ENCODE data around the gene DGAT2. TPM values are rescaled to one million over a fixed set of nuclear protein-coding genes. Genes with fewer than 3 reads are reported as not detected.

DGAT2 gene
- total RNA-seq, 2 experiments from 2014 or later: 2.5 to 3.1 TPM

DNA sequence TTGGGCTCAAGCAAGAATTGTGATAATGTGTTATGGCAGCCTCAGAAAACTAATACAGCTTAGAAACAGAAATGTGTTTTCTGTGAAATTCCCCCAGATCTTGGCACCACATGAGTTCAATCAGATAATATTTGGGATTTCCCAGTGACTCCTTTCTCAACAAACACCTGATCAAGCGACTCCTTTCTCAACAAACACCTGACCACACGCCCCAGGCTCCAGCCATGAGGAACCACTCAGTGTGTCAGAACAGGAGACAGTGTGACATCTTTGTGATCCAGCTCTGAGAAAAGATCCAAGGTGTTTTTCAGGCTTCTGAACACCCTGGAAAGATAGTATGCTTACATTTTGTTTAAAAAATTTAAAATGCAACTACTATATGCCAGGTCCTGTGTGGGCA, 44.5 kb downstream of the DGAT2 start:
- intact Hi-C loops (cut with micrococcal nuclease): loop anchor here (10.0 kb wide), 1 partner anchor 632 kb away; the partner anchor contains the start of gene EMSY
- ChIA-PET POLR2A (interaction anchor here (0.6 to 1.6 kb wide), 2 partner anchors 11 to 34 kb away, joined by 3 to 5 read pairs; no protein-coding TSS in a partner anchor), CTCF (interaction anchor here (1.4 to 5.0 kb wide), 4 partner anchors 11 to 339 kb away, joined by 5 to 50 read pairs (median 14); no protein-coding TSS in a partner anchor)
- no peak overlapping the region for H3K27ac Mint-ChIP-seq
- no peak for DNase-seq
- peaks cover 11% of the 10 kb centered on the region for H3K4me1 Mint-ChIP-seq (ENCODE audit: low read depth)
- H3K27me3 Mint-ChIP-seq: no peaks in the 10 kb centered on the region
- no peak overlapping the region for H3K4me3 Mint-ChIP-seq
- no peaks in the 10 kb centered on the region for H3K36me3 Mint-ChIP-seq
- no peaks in the 10 kb centered on the region for H3K9me3 Mint-ChIP-seq

DNA sequence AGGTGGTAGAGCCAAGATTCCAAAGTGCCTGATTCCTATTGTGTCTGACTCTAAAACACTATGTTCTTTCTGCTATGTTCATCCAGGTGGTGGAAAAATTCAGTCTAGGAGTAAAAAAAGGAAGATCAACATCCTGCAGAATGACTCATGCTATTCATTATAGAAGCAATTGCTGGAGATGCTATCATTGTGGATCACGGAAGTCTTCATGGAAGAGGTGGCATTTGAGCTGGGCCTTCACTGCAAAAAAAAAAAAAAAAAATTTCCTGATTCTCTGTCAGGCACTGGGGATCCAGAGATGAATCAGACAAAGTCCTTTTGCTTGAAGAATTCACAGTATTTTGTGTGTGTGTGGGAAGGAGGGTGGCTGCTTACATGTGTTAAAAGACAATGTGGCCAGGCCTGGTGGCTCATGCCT, 45.1 kb downstream of the DGAT2 start:
- CTCF ChIA-PET: interaction anchor here (1.3 to 5.0 kb wide), 4 partner anchors 11 to 339 kb away, joined by 3 to 50 read pairs (median 14); no protein-coding TSS in a partner anchor
- H3K27me3 Mint-ChIP-seq: no peaks in the 10 kb centered on the region
- no peaks in the 10 kb centered on the region for H3K9me3 Mint-ChIP-seq
- H3K27ac Mint-ChIP-seq: peak overlapping the region; percentile 2
- no peaks in the 10 kb centered on the region for H3K36me3 Mint-ChIP-seq
- POLR2A ChIA-PET: interaction anchor here (1.6 kb wide), 1 partner anchor 11 kb away, joined by 3 read pairs; no protein-coding TSS in a partner anchor
- H3K4me3 Mint-ChIP-seq: peak overlapping the region; percentile 88
- H3K4me1 Mint-ChIP-seq (ENCODE audit: low read depth): peaks cover 12% of the 10 kb centered on the region
- DNase-seq: no peak
- intact Hi-C loops (cut with micrococcal nuclease): loop anchor here (10.0 kb wide), 1 partner anchor 631 kb away; the partner anchor contains the start of gene EMSY

DNA sequence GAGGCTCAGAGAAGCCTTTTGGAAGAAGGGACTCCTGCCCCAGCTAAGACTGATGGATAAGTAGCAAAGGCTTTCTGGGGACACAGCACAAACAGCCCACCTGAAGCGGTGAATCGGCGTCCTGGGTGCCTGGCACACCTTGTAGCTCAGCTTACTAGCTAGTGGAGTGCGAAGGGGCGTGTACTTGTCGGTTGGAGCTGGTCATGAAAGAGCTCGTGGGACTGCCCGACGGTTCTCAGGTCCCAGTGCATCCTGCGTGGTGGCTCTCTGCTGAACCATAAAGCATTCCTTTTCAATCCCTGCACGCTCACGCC, 45.7 kb downstream of the DGAT2 start:
- no peak for DNase-seq
- Mint-ChIP-seq H3K27ac (peak overlapping the region; percentile 86), H3K9me3 (no peaks in the 10 kb centered on the region), H3K27me3 (no peaks in the 10 kb centered on the region), H3K4me1 (ENCODE audit: low read depth) (peaks cover 16% of the 10 kb centered on the region), H3K4me3 (peak overlapping the region; percentile 88), H3K36me3 (no peaks in the 10 kb centered on the region)
- POLR2A ChIA-PET: interaction anchor here (1.6 kb wide), 1 partner anchor 12 kb away, joined by 3 read pairs; no protein-coding TSS in a partner anchor
- CTCF ChIA-PET: interaction anchor here (0.7 to 5.0 kb wide), 5 partner anchors 12 to 338 kb away, joined by 3 to 50 read pairs (median 13); no protein-coding TSS in a partner anchor
- intact Hi-C loops (cut with micrococcal nuclease): loop anchor here (10.0 kb wide), 1 partner anchor 630 kb away; the partner anchor contains the start of gene EMSY

DNA sequence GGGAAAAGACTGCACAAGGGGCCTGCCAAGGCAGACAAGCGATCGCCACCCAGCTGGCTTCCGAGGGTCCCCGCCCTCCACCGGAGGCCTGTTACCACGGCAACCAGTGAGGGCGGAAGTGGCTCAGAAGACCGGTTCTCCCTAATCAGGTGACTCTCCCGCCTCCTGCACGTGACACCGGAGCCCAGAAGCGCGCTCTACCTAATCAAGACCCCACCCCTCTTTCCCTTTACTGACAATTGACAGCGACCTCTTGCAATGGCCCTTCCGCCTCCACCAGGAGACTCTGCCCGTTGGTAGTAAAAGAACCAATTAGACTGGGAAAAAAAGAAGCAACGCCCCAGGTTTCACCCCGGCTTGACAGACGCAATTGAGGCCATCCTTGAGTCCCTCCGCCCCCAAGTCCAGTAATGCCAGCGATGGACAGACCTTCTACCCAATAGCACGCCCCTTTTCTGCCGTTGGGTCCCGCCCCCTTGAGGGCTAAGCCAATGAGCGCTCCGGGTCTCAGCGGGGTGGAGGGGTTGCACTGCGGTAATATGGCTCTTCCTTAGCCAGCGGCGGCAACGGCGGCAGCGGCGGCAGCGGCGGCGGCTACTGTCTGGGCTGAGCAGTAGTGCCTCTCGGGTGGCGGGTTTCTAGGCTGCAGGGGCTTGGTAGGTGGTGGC, 46.2 kb downstream of the DGAT2 start, which contains the start of gene UVRAG:
UVRAG (plus strand) TSS at position 534 of the 668 bp plus-strand sequence. CDS start 198 bp downstream, outside the sequence.
- H3K36me3 Mint-ChIP-seq: no peaks in the 10 kb centered on the region
- H3K9me3 Mint-ChIP-seq: no peaks in the 10 kb centered on the region
- peak within 1 kb of the TSS; percentile 86 for H3K27ac Mint-ChIP-seq
- DNase-seq: peak; percentile 98
- peaks cover 16% of the 10 kb centered on the region for H3K4me1 Mint-ChIP-seq (ENCODE audit: low read depth)
- no peaks in the 10 kb centered on the region for H3K27me3 Mint-ChIP-seq
- intact Hi-C loops (cut with micrococcal nuclease): loop anchor here (1.0 to 10.0 kb wide), 5 partner anchors 48 to 630 kb away; partner anchors contain the start of genes DGAT2, EMSY, GVQW3 and THAP12
- POLR2A ChIA-PET: interaction anchor here (1.6 kb wide), 1 partner anchor 12 kb away, joined by 3 read pairs; no protein-coding TSS in a partner anchor
- CTCF ChIA-PET: interaction anchor here (0.7 to 5.0 kb wide), 6 partner anchors 12 to 337 kb away, joined by 3 to 50 read pairs (median 8); no protein-coding TSS in a partner anchor
- peak within 1 kb of the TSS; percentile 88 for H3K4me3 Mint-ChIP-seq

DNA sequence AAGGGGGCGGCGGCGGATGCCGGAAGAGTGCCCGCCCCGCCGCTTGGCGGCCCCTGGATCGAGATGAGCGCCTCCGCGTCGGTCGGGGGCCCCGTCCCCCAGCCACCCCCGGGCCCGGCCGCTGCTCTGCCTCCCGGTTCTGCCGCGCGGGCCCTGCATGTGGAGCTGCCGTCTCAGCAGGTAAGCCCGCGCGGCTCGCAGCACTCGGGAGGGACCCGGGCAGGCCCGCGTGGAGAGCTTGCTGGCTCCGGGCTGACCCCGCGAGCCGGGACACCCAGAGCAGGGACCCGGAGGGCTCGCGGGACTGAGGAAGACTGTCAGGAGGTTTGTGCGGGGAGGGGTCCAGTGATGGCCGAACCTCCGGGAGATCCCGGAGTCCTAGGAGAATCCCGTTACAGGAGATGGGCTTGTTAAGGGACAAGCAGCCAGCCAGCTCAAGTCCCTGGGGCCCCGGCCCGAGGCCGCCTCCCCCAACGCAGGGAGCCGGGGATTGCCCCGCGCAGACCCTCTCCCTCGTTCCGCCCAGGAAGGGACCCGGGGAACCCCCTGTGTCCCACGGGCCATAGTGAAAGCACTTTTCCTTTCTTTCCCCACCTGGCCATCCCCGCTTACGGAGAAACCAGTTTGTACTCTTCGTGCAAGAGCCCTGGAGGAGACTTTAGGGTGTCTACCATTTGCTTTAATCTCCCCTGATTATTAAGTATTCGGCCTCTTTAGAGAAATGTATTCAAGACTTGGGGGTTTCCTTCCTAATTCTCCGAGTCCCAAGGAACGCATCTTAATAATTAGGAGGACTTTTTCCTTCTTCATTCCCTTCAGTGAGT, 47.0 kb downstream of the DGAT2 start:
- ChIA-PET CTCF (interaction anchor here (1.0 to 5.0 kb wide), 5 partner anchors 9 to 337 kb away, joined by 3 to 50 read pairs (median 13); no protein-coding TSS in a partner anchor), POLR2A (interaction anchor here (0.8 kb wide), 1 partner anchor 253 kb away, joined by 3 read pairs; no protein-coding TSS in a partner anchor)
- Mint-ChIP-seq H3K9me3 (no peaks in the 10 kb centered on the region), H3K4me1 (ENCODE audit: low read depth) (peaks cover 16% of the 10 kb centered on the region), H3K27me3 (no peaks in the 10 kb centered on the region), H3K4me3 (peak overlapping the region; percentile 88), H3K27ac (peak overlapping the region; percentile 86), H3K36me3 (no peaks in the 10 kb centered on the region)
- peak; percentile 56 for DNase-seq
- intact Hi-C loops (cut with micrococcal nuclease): loop anchor here (1.0 to 10.0 kb wide), 5 partner anchors 48 to 629 kb away; partner anchors contain the start of genes DGAT2, EMSY, GVQW3 and THAP12

DNA sequence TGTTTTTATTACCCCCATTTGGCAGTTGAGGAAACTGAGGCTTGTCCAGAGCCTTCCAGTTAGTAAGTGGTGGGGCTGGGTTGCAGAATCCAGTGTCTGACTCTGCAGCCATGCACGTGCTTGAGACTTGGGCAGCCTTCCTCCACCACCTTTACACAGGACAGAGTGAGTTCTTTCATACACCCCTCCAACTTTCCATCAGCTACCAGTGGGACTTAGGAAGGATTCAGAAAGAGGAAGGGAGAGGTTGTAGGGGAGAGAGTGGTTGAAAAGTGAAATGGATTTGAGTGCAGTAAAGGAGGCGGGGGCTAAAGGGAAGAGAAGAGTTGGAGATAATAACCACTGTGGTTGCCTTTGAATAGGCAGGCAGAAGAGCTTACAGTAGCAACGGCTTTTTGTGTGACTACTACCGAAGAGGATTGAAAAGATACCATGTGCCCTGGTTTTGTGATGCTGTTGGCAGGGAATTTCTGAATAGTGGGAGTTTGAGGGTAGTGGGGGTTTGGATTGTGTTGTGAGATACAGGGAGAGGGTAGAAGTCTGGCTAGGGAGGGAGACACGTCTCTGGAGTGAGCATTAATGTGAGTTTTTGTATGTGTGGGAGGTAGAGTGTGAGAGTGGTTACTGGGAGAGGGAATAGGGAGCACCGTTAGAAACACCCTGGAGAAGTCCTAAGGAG, 48.1 kb downstream of the DGAT2 start:
- intact Hi-C loops (cut with micrococcal nuclease): loop anchor here (5.0 to 10.0 kb wide), 4 partner anchors 49 to 628 kb away; partner anchors contain the start of genes DGAT2 and EMSY
- peaks cover 19% of the 10 kb centered on the region for H3K4me1 Mint-ChIP-seq (ENCODE audit: low read depth)
- CTCF ChIA-PET: interaction anchor here (1.2 to 1.7 kb wide), 3 partner anchors 8 to 51 kb away, joined by 3 to 7 read pairs (median 4); no protein-coding TSS in a partner anchor
- POLR2A ChIA-PET: no interaction called here
- no peak overlapping the region for H3K4me3 Mint-ChIP-seq
- no peaks in the 10 kb centered on the region for H3K36me3 Mint-ChIP-seq
- H3K9me3 Mint-ChIP-seq: no peaks in the 10 kb centered on the region
- H3K27me3 Mint-ChIP-seq: no peaks in the 10 kb centered on the region
- DNase-seq: no peak
- no peak overlapping the region for H3K27ac Mint-ChIP-seq

DNA sequence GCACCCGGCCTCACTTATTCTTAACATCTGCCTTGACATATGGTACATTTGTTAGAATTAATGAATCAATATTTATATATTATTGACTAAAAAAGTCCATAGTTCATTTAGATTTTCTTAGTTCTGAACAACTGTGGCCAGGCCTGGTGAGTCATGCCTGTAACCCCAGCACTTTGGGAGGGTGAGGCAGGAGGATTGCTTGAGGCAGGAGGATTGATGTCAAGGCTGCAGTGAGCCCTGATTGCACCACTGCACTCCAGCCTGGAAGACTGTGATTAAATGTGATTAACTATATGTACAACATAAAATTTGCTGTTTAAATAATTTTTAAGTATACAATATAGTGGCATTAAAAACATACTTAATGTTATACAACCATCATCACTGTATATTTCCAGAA, 52.1 kb downstream of the DGAT2 start:
- Mint-ChIP-seq H3K27ac (no peak overlapping the region), H3K9me3 (no peaks in the 10 kb centered on the region), H3K27me3 (no peaks in the 10 kb centered on the region)

DNA sequence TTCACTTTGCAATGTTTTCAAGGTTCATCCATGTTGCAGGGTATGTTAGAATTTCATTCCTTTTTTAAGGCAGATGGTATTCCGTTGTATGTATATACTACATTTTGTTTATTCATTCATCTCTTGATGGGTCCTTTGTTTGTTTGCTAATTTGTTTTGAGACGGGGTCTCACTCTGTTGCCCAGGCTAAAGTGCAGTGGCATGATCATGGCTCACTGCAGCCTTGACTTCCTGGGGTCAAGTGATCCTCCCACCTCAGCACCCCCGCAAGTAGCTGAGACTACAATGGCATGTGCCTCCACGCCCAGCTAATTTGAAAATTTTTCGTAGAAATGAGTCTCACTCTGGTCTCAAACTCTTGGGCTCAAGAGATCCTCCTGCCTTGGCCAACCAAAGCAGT, 52.6 kb downstream of the DGAT2 start:
- Mint-ChIP-seq H3K4me3 (no peak overlapping the region), H3K27ac (no peak overlapping the region), H3K4me1 (ENCODE audit: low read depth) (peaks cover 23% of the 10 kb centered on the region), H3K27me3 (no peaks in the 10 kb centered on the region), H3K36me3 (peaks cover 7% of the 10 kb centered on the region), H3K9me3 (no peaks in the 10 kb centered on the region)
- intact Hi-C loops (cut with micrococcal nuclease): no loop called here
- POLR2A ChIA-PET: no interaction called here
- DNase-seq: no peak
- CTCF ChIA-PET: interaction anchor here (0.7 kb wide), 1 partner anchor 50 kb away, joined by 3 read pairs; no protein-coding TSS in a partner anchor

More for the DNA sequence above, 52.1 kb downstream of the DGAT2 start:
- CTCF ChIA-PET: no interaction called here
- DNase-seq: no peak
- intact Hi-C loops (cut with micrococcal nuclease): no loop called here
- POLR2A ChIA-PET: no interaction called here
- Mint-ChIP-seq H3K36me3 (peaks cover 7% of the 10 kb centered on the region), H3K4me3 (no peak overlapping the region), H3K4me1 (ENCODE audit: low read depth) (peaks cover 23% of the 10 kb centered on the region)

DNA sequence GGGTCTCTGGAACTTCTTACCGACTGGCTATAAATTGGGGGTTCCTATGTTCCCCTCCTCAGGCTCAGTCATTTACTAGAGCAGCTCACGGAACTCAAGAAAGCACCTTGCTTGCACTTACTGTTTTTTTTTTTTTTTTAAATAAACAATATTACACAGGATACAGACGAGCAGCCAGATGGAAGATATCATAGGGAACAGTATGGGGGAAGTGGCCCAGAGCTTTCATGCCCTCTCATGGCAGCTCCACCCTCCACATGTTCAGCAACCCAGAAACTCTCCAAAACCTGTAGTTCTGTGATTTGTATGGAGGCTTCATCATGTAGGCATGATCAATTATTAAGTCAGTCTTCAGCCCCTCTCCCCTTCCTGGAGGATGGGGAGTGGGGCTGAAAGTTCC, 54.0 kb downstream of the DGAT2 start:
- Mint-ChIP-seq H3K36me3 (peaks cover 11% of the 10 kb centered on the region), H3K27ac (no peak overlapping the region)

DNA sequence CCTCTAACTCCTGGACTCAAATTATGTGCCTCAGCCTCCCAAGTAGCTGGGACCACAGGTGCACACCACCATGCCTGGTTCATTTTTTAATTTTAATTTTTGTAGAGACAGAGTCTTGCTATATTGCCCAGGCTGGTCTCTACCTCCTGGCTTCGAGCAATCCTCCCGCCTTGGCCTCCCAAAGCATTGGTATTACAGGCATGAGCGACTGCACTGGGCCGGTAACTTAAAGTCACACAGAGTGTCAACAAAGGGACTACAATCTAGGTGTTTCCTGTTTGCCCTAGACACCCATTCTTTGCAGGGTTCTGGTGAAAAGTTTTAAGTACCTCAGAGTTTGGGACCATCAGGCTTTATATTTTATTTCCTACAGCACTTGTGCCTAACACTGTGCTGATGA, 54.8 kb downstream of the DGAT2 start:
- Mint-ChIP-seq H3K36me3 (peaks cover 11% of the 10 kb centered on the region), H3K27ac (no peak overlapping the region), H3K9me3 (no peaks in the 10 kb centered on the region), H3K4me1 (ENCODE audit: low read depth) (peaks cover 29% of the 10 kb centered on the region), H3K27me3 (no peaks in the 10 kb centered on the region), H3K4me3 (no peak overlapping the region)
- CTCF ChIA-PET: interaction anchor here (1.0 to 2.5 kb wide), 2 partner anchors 21 to 45 kb away, joined by 3 to 11 read pairs; no protein-coding TSS in a partner anchor
- POLR2A ChIA-PET: no interaction called here
- intact Hi-C loops (cut with micrococcal nuclease): no loop called here
- no peak for DNase-seq

More for the DNA sequence above, 54.0 kb downstream of the DGAT2 start:
- no peak for DNase-seq
- H3K4me3 Mint-ChIP-seq: no peak overlapping the region
- POLR2A ChIA-PET: no interaction called here
- H3K27me3 Mint-ChIP-seq: no peaks in the 10 kb centered on the region
- intact Hi-C loops (cut with micrococcal nuclease): no loop called here
- H3K9me3 Mint-ChIP-seq: no peaks in the 10 kb centered on the region
- peaks cover 29% of the 10 kb centered on the region for H3K4me1 Mint-ChIP-seq (ENCODE audit: low read depth)
- CTCF ChIA-PET: no interaction called here

DNA sequence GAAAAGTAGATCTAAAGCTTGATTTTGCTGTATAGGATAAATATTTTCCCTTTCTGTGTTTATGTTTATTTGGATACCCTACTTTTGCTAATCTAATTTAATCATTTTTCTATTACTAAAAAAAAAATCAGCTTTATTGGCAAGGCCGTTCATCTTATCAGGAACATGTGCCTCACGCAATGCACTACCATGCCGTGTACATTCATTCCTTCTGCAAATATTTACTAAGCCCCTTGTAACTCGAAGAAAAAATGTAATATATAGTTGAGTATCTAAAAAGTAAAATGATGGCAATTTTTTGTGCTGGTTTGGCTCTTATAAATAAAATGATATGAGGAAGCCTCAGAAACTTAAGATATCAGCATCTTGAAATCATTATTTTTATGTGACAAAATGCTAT, 55.4 kb downstream of the DGAT2 start:
- no peak overlapping the region for H3K4me3 Mint-ChIP-seq
- intact Hi-C loops (cut with micrococcal nuclease): no loop called here
- no peak overlapping the region for H3K27ac Mint-ChIP-seq
- peaks cover 26% of the 10 kb centered on the region for H3K4me1 Mint-ChIP-seq (ENCODE audit: low read depth)
- no peak for DNase-seq
- H3K9me3 Mint-ChIP-seq: no peaks in the 10 kb centered on the region
- POLR2A ChIA-PET: interaction anchor here (0.7 to 1.1 kb wide), 2 partner anchors 411 to 764 kb away, joined by 3 to 4 read pairs; no protein-coding TSS in a partner anchor
- H3K36me3 Mint-ChIP-seq: peaks cover 11% of the 10 kb centered on the region
- CTCF ChIA-PET: interaction anchor here (1.0 to 2.5 kb wide), 3 partner anchors 8 to 44 kb away, joined by 3 to 11 read pairs (median 3); no protein-coding TSS in a partner anchor
- no peaks in the 10 kb centered on the region for H3K27me3 Mint-ChIP-seq
